Measurements from ENCODE around the gene ATP9A. TPM values are rescaled to one million over a fixed set of nuclear protein-coding genes. Genes with fewer than 3 reads are reported as not detected.
"Not testable (repeated sequence)": the region's sequence is repeated elsewhere in the genome, so short reads cannot be mapped to it uniquely, and the experiment has no call there.

ATP9A gene
- total and polyA plus RNA-seq, 2 of the 8 experiments (the other 6 are each of a cell fraction or from before 2014, with no cell fraction given), result 5.0 to 6.4 TPM

DNA sequence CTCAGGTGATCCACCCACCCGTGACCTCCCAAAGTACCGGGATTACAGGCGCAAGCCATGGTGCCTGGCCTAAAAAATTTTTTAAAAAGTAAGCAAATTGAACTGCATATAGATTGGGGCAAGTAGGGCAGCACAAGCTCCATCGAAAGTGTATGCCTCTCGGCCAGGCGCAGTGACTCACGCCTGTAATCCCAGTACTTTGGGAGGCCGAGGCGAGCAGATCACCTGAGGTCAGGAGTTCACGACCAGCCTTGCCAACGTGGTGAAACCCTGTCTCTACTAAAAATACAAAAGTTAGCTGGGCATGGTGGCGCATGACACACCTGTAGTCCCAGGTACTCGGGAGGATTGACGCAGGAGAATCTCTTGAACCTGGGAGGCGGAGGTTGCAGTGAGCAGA is 29.9 kb downstream of the ATP9A start:
- H3K79me1 ChIP-seq (ENCODE audit: low read depth, low read length); H3K36me3 ChIP-seq (ENCODE audit: control insufficient read depth in 2 of 4, insufficient read depth in 4 of 4, low read length in 3 of 4); H3K18ac ChIP-seq (ENCODE audit: extremely low read depth, low read length); H2BK15ac ChIP-seq (ENCODE audit: low read length); H3K27me3 ChIP-seq (replicated peaks in 1 of 4; ENCODE audit: control insufficient read depth in 3 of 4, extremely low read depth in 1 of 4, insufficient read depth in 3 of 4, low read length in 3 of 4); FAIRE-seq; H3K4me2 ChIP-seq (ENCODE audit: insufficient read depth in 1 of 2, low read depth in 2 of 2, low read length in 2 of 2); H3K23ac ChIP-seq (ENCODE audit: insufficient read length); H2AFZ ChIP-seq (ENCODE audit: low read length); H3K9me3 ChIP-seq (ENCODE audit: insufficient read depth in 2 of 2, low read depth in 1 of 2, low read length in 1 of 2); H3K4ac ChIP-seq (replicated peaks; ENCODE audit: insufficient read length, low read depth, low read length); H3K79me2 ChIP-seq (ENCODE audit: control insufficient read depth in 1 of 2, insufficient read depth in 2 of 2, low read length in 2 of 2); H4K91ac ChIP-seq (replicated peaks; ENCODE audit: insufficient read length, low read length); DNase-seq (ENCODE audit: low read depth in 1 of 2, low spot score in 2 of 2); H3K23me2 ChIP-seq (ENCODE audit: low read depth, low read length); H3K9ac ChIP-seq (replicated peaks in 1 of 4; ENCODE audit: extremely low read depth in 1 of 4, low read depth in 3 of 4, low read length in 3 of 4); H3K4me3 ChIP-seq (ENCODE audit: extremely low read depth in 1 of 4, insufficient read depth in 2 of 4, low read depth in 3 of 4, low read length in 4 of 4); H3K56ac ChIP-seq (replicated peaks; ENCODE audit: insufficient read length, low read depth, low read length); H2AK5ac ChIP-seq (ENCODE audit: low read depth, low read length); H4K5ac ChIP-seq (ENCODE audit: insufficient read length, low read depth, low read length); H3K14ac ChIP-seq (ENCODE audit: insufficient read length); H4K8ac ChIP-seq (ENCODE audit: extremely low read depth, insufficient read depth, low read length); H3K4me1 ChIP-seq (replicated peaks in 1 of 4; ENCODE audit: control insufficient read depth in 3 of 4, insufficient read depth in 4 of 4, low read length in 3 of 4); H2BK120ac ChIP-seq (replicated peaks; ENCODE audit: low read depth, low read length); H2BK20ac ChIP-seq (ENCODE audit: low read length); H2BK12ac ChIP-seq (ENCODE audit: low read depth, low read length); H2BK5ac ChIP-seq (ENCODE audit: low read depth, low read length); H3K27ac ChIP-seq (ENCODE audit: low read depth, low read length); H4K20me1 ChIP-seq (replicated peaks in 1 of 2; ENCODE audit: control insufficient read depth in 1 of 2, insufficient read depth in 2 of 2, low read length in 2 of 2): not testable (repeated sequence)
- POLR2A ChIA-PET (ENCODE audit: partially characterized antibody), result interaction anchor here (0.6 kb wide), 1 partner anchor 42 kb away, joined by 3 read pairs; no protein-coding TSS in a partner anchor
- 97% methylated on average over 15 of the region's 15 CpGs; no CpG with 5 or more reads in 1 of the 2 experiments for WGBS, 2 experiments (ENCODE audit: extremely low coverage in 1 of 2, insufficient coverage in 1 of 2, insufficient read length in 1 of 2, insufficient replicate concordance in 2 of 2, low coverage in 1 of 2, low lambda C conversion rate in 2 of 2, missing lambda C conversion rate in 1 of 2)
- CTCF ChIA-PET (ENCODE audit: partially characterized antibody), result interaction anchor here (0.7 to 1.7 kb wide), 2 partner anchors 37 to 307 kb away, joined by 3 to 5 read pairs; no protein-coding TSS in a partner anchor

All from H1 (cell line).